SH-SY5Y (cell line): ENCODE data around the gene NGEF.

ENCODE experiments used
- GATA2 ChIP-seq: IDR thresholded peaks from 2 replicates; pipeline ENCODE4 v1.6.1; 2011; ENCODE audit warnings: mild to moderate bottlenecking, low read depth, low read length
- GATA3 ChIP-seq: IDR thresholded peaks from 2 replicates; pipeline ENCODE4 v1.6.1; 2011; ENCODE audit warnings: low read depth, mild to moderate bottlenecking, low read length, moderate library complexity

GRCh38 chr2:232894746-232895145, 118.3 kb downstream of the NGEF start:
- no peak for TF ChIP-seq GATA2
- TF ChIP-seq GATA3: no peak
